ENCODE data around the gene MOB3A. TPM values are rescaled to one million over a fixed set of nuclear protein-coding genes. Genes with fewer than 3 reads are reported as not detected.

MOB3A gene
- total and polyA plus RNA-seq, 3 donors from 2014 or later: 17.8 to 31.6 (median 22.8) TPM

- Histone ChIP-seq H3K4me1 (no peaks in the 10 kb centered on the region), H3K9me3 (no peaks in the 10 kb centered on the region), H3K27ac (no peak overlapping the region), H3K36me3 (ENCODE audit: low read depth, missing control alignments) (no peaks in the 10 kb centered on the region), H3K27me3 (no peaks in the 10 kb centered on the region), H3K4me3 (no peak overlapping the region)
- DNase-seq: no peak
- intact Hi-C loops (cut with DNase I; ENCODE audit: low total_unique reads): no loop called here
- 94 to 95% methylated on average over 20 to 24 of the region's 24 CpGs for WGBS, 2 donors
- TF ChIP-seq POLR2A (IDR thresholded peaks at IDR 0.05): no peak
- TF ChIP-seq CTCF (IDR thresholded peaks at IDR 0.05): no peak
These were observed 30.9 kb upstream of the MOB3A start for GRCh38 chr19:2126879-2127518.

- H3K36me3 ChIP-seq (ENCODE audit: low read depth, missing control alignments): no peaks in the 10 kb centered on the region
- H3K27me3 ChIP-seq: no peaks in the 10 kb centered on the region
- TF ChIP-seq POLR2A (IDR thresholded peaks at IDR 0.05): no peak
- no peak for TF ChIP-seq CTCF (IDR thresholded peaks at IDR 0.05)
- no peaks in the 10 kb centered on the region for H3K9me3 ChIP-seq
- DNase-seq: no peak
- no peaks in the 10 kb centered on the region for H3K4me1 ChIP-seq
- intact Hi-C loops (cut with DNase I; ENCODE audit: low total_unique reads): no loop called here
- WGBS, 2 donors: 86 to 93% methylated on average over 8 to 25 of the region's 25 CpGs
- no peak overlapping the region for H3K4me3 ChIP-seq
- H3K27ac ChIP-seq: no peak overlapping the region
These were observed 27.7 kb upstream of the MOB3A start for GRCh38 chr19:2123682-2124387.

GRCh38 chr19:2122982-2123381, 26.9 kb upstream of the MOB3A start:
- Histone ChIP-seq H3K9me3 (no peaks in the 10 kb centered on the region), H3K27me3 (no peaks in the 10 kb centered on the region), H3K4me3 (no peak overlapping the region), H3K4me1 (no peaks in the 10 kb centered on the region), H3K36me3 (ENCODE audit: low read depth, missing control alignments) (no peaks in the 10 kb centered on the region), H3K27ac (no peak overlapping the region)
- WGBS, 2 donors: 88 to 93% methylated on average over 5 to 10 of the region's 10 CpGs
- TF ChIP-seq CTCF (IDR thresholded peaks at IDR 0.05) (no peak), POLR2A (IDR thresholded peaks at IDR 0.05) (no peak)
- no peak for DNase-seq
- intact Hi-C loops (cut with DNase I; ENCODE audit: low total_unique reads): no loop called here

GRCh38 chr19:2122251-2122650, 26.1 kb upstream of the MOB3A start:
- H3K4me1 ChIP-seq: no peaks in the 10 kb centered on the region
- no peak for DNase-seq
- H3K9me3 ChIP-seq: no peaks in the 10 kb centered on the region
- no peaks in the 10 kb centered on the region for H3K27me3 ChIP-seq
- no peak for TF ChIP-seq POLR2A (IDR thresholded peaks at IDR 0.05)
- H3K36me3 ChIP-seq (ENCODE audit: low read depth, missing control alignments): no peaks in the 10 kb centered on the region
- no peak overlapping the region for H3K27ac ChIP-seq
- 89 to 90% methylated on average over 13 to 15 of the region's 15 CpGs for WGBS, 2 donors
- no peak overlapping the region for H3K4me3 ChIP-seq
- intact Hi-C loops (cut with DNase I; ENCODE audit: low total_unique reads): no loop called here

GRCh38 chr19:2121416-2122051, 25.4 kb upstream of the MOB3A start:
- Histone ChIP-seq H3K4me3 (no peak overlapping the region), H3K36me3 (ENCODE audit: low read depth, missing control alignments) (no peaks in the 10 kb centered on the region), H3K9me3 (no peaks in the 10 kb centered on the region), H3K27ac (no peak overlapping the region), H3K4me1 (no peaks in the 10 kb centered on the region), H3K27me3 (no peaks in the 10 kb centered on the region)
- TF ChIP-seq CTCF (IDR thresholded peaks at IDR 0.05) (no peak), POLR2A (IDR thresholded peaks at IDR 0.05) (no peak)
- DNase-seq: no peak
- WGBS, 2 donors: 92% methylated on average over 25 of the region's 27 CpGs; no CpG with 5 or more reads in 1 of the 2 donors
- intact Hi-C loops (cut with DNase I; ENCODE audit: low total_unique reads): no loop called here
